Esophagus squamous epithelium (tissue), 4 donors: Measurements from ENCODE around the gene LYPLA2.

ENCODE experiments used
- CTCF ChIP-seq, 6 experiments: fragments of 450-650 bp in 4 of 6; fragments of 200-600 bp in 2 of 6; sonication (generic) in 2 of 6; IDR thresholded peaks; one replicate each; pipeline ENCODE4 v1.5.1; 2016 to 2019; ENCODE audit warnings: antibody characterized with exemption in 6 of 6, mild to moderate bottlenecking in 4 of 6, moderate library complexity in 4 of 6
- POLR2A ChIP-seq, 4 donors: fragments of 450-650 bp; IDR thresholded peaks; one replicate each; pipeline ENCODE4 v1.6.1; 2017; ENCODE audit warnings: antibody characterized with exemption in 4 of 4, mild to moderate bottlenecking in 4 of 4, moderate library complexity in 3 of 4

GRCh38 chr1:23772049-23772853 lies 18.7 kb upstream of the LYPLA2 start:
- peak; percentile 81 to 95 (median 87) for TF ChIP-seq CTCF (IDR thresholded peaks at IDR 0.05)
- TF ChIP-seq POLR2A (IDR thresholded peaks at IDR 0.05) = no peak
